Esophagus muscularis mucosa (tissue), 3 donors: ENCODE measurements around the gene DYNLL2.

ENCODE experiments used
- POLR2AphosphoS5 ChIP-seq, 2 donors: sonication (generic); formaldehyde crosslinking; IDR thresholded peaks; one replicate each; pipeline ENCODE4 v1.6.1; 2017; ENCODE audit warnings: antibody characterized with exemption in 2 of 2
- TF ChIP-seq, protein P1 (sequence below), 3 experiments: fragments of 200-600 bp in 2 of 3; fragments of 450-650 bp in 1 of 3; sonication (generic) in 2 of 3; IDR thresholded peaks; one replicate each; pipeline ENCODE4 v1.5.1; 2017 to 2019; ENCODE audit warnings: antibody characterized with exemption in 3 of 3, mild to moderate bottlenecking in 2 of 3, moderate library complexity in 1 of 3

DNA sequence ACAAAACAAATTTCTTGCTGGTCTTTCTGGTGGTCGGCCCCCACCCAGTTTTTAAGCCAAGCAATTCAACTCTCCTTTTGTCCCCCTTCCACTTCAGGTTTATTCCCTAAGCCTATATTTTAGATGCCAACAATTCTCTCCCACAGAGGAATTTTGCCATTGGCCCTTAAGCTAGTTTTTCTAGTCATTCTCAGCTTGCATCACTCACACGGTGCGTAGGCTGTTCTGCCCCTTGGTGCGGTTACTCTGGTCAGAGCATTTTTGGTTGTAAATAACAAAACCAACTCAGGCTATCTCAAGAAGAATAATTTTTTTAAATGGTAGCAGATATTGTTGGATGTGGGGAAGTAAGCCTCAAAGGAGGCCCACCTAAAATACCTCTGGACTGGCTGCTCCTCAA is 33.7 kb upstream of the DYNLL2 start:
- TF ChIP-seq, protein P1, sequence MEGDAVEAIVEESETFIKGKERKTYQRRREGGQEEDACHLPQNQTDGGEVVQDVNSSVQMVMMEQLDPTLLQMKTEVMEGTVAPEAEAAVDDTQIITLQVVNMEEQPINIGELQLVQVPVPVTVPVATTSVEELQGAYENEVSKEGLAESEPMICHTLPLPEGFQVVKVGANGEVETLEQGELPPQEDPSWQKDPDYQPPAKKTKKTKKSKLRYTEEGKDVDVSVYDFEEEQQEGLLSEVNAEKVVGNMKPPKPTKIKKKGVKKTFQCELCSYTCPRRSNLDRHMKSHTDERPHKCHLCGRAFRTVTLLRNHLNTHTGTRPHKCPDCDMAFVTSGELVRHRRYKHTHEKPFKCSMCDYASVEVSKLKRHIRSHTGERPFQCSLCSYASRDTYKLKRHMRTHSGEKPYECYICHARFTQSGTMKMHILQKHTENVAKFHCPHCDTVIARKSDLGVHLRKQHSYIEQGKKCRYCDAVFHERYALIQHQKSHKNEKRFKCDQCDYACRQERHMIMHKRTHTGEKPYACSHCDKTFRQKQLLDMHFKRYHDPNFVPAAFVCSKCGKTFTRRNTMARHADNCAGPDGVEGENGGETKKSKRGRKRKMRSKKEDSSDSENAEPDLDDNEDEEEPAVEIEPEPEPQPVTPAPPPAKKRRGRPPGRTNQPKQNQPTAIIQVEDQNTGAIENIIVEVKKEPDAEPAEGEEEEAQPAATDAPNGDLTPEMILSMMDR (IDR thresholded peaks at IDR 0.05) = no peak
- TF ChIP-seq POLR2AphosphoS5 (IDR thresholded peaks at IDR 0.05) = no peak
